Pulmonary artery endothelial cell (primary cell): Measurements from ENCODE around the gene ADAM29. TPM values are rescaled to one million over a fixed set of nuclear protein-coding genes. Genes with fewer than 3 reads are reported as not detected.
"Not testable (repeated sequence)": the region's sequence is repeated elsewhere in the genome, so short reads cannot be mapped to it uniquely, and the experiment has no call there.

Experiments
- DNase-seq: peaks from one replicate; pipeline ENCODE4 v3.0.0-alpha.2; 2011; ENCODE audit warnings: low read depth, low spot score
- total RNA-seq: library from RNA; depleted of rRNA; stranded (reverse); fragments of >200 nt; gene quantifications from 2 replicates; pipeline ENCODE4 v1.2.3, GENCODE V29; 2014

Gene ADAM29
- total RNA-seq, 1 donor from 2014 or later, result not detected

DNA sequence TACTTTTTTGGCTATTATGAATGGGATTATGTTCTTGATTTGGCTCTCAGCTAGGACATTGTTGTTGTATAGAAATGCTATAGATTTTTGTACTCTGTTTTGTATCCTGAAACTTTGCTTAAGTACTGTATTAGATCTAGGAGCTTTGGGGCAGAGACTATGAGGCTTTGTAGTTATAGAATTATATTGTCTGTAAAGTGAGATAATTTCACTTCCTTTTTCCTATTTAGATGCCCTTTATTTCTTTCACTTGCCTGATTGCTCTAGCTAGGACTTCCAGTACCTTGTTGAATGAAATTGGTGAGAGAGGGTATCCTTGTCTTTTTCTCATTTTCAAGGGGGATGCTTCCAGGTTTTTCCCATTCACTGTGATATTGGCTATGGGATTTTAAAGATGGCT, 28.1 kb downstream of the ADAM29 start:
- DNase-seq, result no peak

DNA sequence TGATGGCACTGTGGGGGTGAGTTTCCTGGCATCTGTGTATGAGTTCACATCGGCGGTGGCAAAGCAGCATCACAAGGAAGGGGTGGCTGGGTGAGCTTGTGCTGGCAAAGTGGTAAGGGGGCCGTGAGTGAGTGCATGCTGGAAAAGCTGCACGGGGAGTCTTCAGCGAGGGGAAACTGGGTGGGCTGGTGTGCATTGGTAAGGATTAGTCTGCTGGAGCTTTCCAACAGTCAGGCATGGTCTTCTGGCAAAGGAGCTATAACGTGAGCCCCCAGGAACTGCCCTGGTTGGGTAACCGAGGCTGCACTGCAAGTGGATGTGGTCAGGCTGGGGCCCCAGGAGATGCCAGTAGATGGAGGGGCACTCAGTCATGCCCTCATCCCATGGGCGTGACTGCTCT, 30.7 kb downstream of the ADAM29 start:
- DNase-seq, result no peak

- no peak for DNase-seq
Observed at GRCh38 chr4:174972911-174973310, 54.8 kb downstream of the ADAM29 start.

GRCh38 chr4:174973336-174973735, 55.2 kb downstream of the ADAM29 start:
- DNase-seq, result no peak

DNA sequence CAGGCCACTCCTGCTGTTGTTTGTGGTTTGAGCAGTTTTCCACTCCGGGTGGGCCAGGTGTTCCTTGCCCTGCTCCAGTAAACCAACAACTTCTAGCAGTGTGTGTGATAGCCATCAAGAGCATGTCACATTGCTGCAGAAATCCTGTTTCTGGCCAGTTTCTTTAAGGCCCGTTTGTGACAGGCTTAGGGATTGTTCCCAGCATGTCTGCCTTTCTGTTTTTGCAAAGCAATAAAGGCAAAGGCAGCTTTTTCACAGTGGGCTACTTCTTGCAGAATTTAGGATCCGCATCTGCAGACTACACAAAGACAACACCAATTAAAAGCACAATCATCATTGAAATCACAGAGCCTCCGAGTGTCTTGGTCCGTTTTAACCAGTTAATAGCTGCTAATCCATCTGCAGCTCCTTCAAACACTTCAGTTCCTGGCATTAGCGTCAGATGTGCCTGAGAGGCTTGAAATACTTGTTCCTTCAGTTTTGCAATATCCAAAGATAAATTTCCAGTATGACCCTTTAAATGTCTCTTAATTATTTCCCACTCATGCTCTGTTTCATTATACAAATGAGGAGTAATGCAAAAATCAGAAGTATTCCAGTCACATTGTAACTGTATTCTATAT, 65.1 kb downstream of the ADAM29 start:
- no peak for DNase-seq

DNA sequence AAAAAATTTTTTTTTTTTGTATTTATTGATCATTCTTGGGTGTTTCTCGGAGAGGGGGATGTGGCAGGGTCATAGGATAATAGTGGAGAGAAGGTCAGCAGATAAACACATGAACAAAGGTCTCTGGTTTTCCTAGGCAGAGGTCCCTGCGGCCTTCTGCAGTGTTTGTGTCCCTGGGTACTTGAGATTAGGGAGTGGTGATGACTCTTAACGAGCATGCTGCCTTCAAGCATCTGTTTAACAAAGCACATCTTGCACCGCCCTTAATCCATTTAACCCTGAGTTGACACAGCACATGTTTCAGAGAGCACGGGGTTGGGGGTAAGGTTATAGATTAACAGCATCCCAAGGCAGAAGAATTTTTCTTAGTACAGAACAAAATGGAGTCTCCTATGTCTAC, 65.7 kb downstream of the ADAM29 start:
- DNase-seq, result not testable (repeated sequence)

DNA sequence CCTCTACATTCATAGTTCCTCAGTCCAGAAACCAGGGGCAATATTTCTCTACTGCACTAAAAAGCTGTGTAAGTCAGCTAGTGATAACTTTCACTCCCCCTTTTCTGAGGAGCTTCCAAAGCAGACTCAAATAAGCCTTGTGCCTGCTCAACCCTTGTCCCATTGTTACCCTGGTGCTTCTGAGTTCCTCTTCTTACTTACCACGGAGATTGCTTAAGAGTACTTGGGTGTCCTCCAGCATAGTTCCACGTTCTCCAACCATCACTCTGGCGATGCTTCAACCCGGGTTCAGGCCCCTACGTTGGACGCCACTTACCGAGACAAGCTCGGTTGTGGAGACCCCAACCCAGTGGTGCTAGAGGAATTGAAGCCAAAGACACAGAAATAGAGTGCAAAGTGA, 71.6 kb downstream of the ADAM29 start:
- DNase-seq, result no peak

GRCh38 chr4:174993916-174994315, 75.8 kb downstream of the ADAM29 start:
- DNase-seq, result no peak

DNA sequence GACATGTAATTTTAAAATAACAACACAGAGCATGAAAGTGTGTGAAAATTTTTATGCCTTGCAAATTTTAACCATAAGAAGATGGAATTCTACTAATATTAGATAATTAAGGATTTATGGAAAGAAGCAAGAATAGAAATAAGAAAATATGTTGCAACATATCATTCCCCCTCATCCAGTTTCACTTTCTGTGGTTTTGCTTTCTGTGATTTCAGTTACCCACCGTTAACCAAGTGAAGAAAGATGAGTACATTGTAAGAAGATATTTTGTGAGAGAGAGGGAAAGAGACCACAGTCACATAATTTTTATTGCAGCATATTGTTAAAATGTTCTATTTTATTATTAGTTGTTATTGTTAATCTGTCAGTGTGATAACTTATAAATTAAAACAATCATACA, 77.9 kb downstream of the ADAM29 start:
- no peak for DNase-seq

DNA sequence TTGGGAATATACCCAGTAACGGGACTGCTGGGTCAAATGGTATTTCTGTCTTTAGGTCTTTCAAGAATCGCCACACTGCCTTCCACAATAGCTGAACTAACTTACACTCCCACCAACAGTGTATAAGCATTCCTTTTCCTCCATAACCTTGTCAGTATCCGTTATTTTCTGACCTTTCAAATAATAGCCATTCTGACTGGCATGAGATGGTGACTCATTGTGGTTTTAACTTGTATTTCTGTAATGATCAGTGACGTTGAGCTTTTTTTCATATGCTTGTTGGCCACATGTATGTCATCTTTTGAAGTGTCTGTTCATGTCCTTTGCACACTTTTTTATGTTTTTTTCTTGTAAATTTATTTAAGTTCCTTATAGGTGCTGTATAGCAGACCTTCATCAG, 81.2 kb downstream of the ADAM29 start:
- no peak for DNase-seq

DNA sequence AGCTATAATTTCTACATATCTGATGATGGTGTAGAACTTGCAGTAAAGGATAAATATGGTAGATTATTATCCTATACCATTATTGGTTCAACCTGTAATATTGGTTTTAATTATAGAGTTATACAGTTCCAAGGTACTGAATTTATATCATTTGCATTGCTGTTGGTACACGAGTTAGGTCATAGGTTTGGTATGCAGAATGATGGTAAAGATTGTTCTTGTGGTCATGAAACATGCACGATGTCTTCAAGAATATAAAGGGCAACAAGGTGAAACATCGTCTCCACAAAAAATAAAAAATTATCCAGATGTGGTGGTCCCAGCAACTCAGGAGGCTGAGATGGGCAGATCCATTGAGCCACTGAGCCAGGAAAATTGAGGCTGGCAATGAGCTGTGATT, 99.6 kb downstream of the ADAM29 start:
- no peak for DNase-seq

- not testable (repeated sequence) for DNase-seq
Observed at GRCh38 chr4:175019447-175019846, 101.3 kb downstream of the ADAM29 start.

Other genes starting within 250 kb of the ADAM29 start
- gene GLRA3, start 89.1 kb upstream of the ADAM29 start, total RNA-seq, result not detected in 2 replicates